ENCODE data around the gene SLC6A15.

SLC6A15 gene

DNA sequence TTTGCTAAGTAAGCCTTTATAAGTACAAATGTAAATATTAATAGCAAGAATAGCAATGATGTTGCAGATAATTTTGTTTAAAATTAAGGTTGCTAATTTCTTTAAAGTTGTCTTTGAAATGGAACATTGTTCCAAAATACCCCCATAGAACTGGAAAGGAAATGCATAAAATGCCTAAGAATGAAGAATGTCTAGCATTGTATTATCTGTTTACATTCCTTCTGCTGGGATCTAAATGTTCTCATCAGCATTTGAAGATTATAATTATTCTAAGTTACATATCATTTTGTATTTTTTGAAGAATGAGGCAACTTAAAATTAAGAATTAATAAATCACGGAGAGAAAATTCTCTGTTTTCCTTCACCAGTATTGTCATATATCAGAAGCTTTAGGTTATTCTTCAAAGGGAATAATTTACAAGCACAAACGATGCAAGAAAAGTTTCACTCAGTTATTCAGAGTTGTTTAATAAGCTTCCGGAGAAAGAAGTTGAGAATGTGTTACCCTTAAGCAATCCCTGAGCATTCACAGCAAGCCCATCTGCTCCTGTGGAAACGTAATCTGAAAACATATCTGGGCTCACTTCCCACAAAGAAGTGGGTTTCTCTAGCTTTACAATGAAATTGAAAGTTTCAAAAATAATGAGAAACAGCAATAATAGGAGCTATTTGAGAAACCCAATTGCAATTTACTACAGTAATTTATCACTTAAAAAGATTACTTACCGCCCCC lies 21.3 kb downstream of the SLC6A15 start:
- TF ChIP-seq GABPA (IDR thresholded peaks at IDR 0.05; ENCODE audit: low read depth) = no peak
- no peak for TF ChIP-seq POLR2AphosphoS5 (IDR thresholded peaks at IDR 0.05; ENCODE audit: low read depth)
- no peak for TF ChIP-seq SPI1 (IDR thresholded peaks at IDR 0.05; ENCODE audit: borderline replicate concordance, low read depth)
- TF ChIP-seq, protein P1, sequence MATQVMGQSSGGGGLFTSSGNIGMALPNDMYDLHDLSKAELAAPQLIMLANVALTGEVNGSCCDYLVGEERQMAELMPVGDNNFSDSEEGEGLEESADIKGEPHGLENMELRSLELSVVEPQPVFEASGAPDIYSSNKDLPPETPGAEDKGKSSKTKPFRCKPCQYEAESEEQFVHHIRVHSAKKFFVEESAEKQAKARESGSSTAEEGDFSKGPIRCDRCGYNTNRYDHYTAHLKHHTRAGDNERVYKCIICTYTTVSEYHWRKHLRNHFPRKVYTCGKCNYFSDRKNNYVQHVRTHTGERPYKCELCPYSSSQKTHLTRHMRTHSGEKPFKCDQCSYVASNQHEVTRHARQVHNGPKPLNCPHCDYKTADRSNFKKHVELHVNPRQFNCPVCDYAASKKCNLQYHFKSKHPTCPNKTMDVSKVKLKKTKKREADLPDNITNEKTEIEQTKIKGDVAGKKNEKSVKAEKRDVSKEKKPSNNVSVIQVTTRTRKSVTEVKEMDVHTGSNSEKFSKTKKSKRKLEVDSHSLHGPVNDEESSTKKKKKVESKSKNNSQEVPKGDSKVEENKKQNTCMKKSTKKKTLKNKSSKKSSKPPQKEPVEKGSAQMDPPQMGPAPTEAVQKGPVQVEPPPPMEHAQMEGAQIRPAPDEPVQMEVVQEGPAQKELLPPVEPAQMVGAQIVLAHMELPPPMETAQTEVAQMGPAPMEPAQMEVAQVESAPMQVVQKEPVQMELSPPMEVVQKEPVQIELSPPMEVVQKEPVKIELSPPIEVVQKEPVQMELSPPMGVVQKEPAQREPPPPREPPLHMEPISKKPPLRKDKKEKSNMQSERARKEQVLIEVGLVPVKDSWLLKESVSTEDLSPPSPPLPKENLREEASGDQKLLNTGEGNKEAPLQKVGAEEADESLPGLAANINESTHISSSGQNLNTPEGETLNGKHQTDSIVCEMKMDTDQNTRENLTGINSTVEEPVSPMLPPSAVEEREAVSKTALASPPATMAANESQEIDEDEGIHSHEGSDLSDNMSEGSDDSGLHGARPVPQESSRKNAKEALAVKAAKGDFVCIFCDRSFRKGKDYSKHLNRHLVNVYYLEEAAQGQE (IDR thresholded peaks at IDR 0.05; ENCODE audit: insufficient replicate concordance, low read depth) = no peak
- TF ChIP-seq, protein P2, sequence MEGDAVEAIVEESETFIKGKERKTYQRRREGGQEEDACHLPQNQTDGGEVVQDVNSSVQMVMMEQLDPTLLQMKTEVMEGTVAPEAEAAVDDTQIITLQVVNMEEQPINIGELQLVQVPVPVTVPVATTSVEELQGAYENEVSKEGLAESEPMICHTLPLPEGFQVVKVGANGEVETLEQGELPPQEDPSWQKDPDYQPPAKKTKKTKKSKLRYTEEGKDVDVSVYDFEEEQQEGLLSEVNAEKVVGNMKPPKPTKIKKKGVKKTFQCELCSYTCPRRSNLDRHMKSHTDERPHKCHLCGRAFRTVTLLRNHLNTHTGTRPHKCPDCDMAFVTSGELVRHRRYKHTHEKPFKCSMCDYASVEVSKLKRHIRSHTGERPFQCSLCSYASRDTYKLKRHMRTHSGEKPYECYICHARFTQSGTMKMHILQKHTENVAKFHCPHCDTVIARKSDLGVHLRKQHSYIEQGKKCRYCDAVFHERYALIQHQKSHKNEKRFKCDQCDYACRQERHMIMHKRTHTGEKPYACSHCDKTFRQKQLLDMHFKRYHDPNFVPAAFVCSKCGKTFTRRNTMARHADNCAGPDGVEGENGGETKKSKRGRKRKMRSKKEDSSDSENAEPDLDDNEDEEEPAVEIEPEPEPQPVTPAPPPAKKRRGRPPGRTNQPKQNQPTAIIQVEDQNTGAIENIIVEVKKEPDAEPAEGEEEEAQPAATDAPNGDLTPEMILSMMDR (IDR thresholded peaks at IDR 0.05; ENCODE audit: insufficient read depth, low read length) = no peak
- Histone ChIP-seq H3K27ac (replicated peaks) (no peak overlapping the region), H3K27me3 (ENCODE audit: insufficient read depth, poor library complexity, severe bottlenecking) (peaks cover 2% of the 10 kb centered on the region), H3K4me3 (replicated peaks; ENCODE audit: insufficient read depth, low read length) (no peak overlapping the region)
- DNase-seq (ENCODE audit: low read depth in 1 of 2, low spot score in 1 of 2) = no peak

DNA sequence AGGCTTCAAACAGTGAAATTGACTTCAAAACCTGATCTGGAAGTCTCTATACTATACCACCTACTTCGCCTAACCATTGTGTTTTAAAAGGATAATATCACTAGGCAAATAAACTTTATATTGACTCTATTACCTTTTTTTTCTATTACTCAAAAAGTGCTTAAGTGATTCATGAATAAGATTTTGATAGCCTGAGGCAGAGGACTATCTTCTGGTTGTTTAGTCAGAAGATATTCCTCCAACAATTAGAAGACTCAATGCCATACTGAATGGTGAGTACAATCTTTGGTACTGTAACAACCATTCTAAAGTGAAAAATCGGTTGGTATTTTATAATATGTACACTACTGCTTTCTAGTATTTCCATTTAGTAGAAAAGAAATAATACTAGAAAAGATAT lies 22.8 kb downstream of the SLC6A15 start:
- DNase-seq (ENCODE audit: low read depth in 1 of 2, low spot score in 1 of 2) = no peak
- Histone ChIP-seq H3K4me3 (replicated peaks; ENCODE audit: insufficient read depth, low read length) (no peak overlapping the region), H3K27ac (replicated peaks) (no peak overlapping the region), H3K27me3 (ENCODE audit: insufficient read depth, poor library complexity, severe bottlenecking) (peaks cover under 1% of the 10 kb centered on the region)
- TF ChIP-seq SPI1 (IDR thresholded peaks at IDR 0.05; ENCODE audit: borderline replicate concordance, low read depth) = no peak
- TF ChIP-seq, protein P2 (IDR thresholded peaks at IDR 0.05; ENCODE audit: insufficient read depth, low read length) = no peak
- TF ChIP-seq, protein P1 (IDR thresholded peaks at IDR 0.05; ENCODE audit: insufficient replicate concordance, low read depth) = no peak
- no peak for TF ChIP-seq GABPA (IDR thresholded peaks at IDR 0.05; ENCODE audit: low read depth)
- TF ChIP-seq POLR2AphosphoS5 (IDR thresholded peaks at IDR 0.05; ENCODE audit: low read depth) = no peak

DNA sequence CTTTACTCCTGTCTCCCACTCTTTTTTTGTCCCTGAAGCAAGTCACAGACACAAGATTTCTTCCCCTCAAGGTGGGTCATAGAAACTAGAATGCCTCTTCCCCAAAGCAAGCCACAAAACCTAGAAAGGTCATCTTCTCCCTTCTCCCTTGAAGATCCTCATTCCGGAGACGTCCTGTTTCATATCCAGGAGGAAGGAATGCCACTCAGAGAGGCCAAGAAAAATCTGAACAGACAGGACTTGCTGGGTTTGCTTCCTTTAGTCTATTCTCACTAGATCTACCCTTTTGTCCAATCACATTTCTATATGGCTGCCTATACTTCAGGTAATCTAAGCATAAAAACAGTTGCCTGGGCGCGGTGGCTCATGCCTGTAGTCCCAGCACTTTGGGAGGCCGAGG lies 23.7 kb downstream of the SLC6A15 start:
- Histone ChIP-seq H3K27ac (replicated peaks) (no peak overlapping the region), H3K4me3 (replicated peaks; ENCODE audit: insufficient read depth, low read length) (no peak overlapping the region), H3K27me3 (ENCODE audit: insufficient read depth, poor library complexity, severe bottlenecking) (no peaks in the 10 kb centered on the region)
- TF ChIP-seq SPI1 (IDR thresholded peaks at IDR 0.05; ENCODE audit: borderline replicate concordance, low read depth) (no peak), POLR2AphosphoS5 (IDR thresholded peaks at IDR 0.05; ENCODE audit: low read depth) (no peak), GABPA (IDR thresholded peaks at IDR 0.05; ENCODE audit: low read depth) (no peak)
- TF ChIP-seq, protein P2 (IDR thresholded peaks at IDR 0.05; ENCODE audit: insufficient read depth, low read length) = no peak
- TF ChIP-seq, protein P1 (IDR thresholded peaks at IDR 0.05; ENCODE audit: insufficient replicate concordance, low read depth) = no peak
- DNase-seq (ENCODE audit: low read depth in 1 of 2, low spot score in 1 of 2) = no peak
